Measurements from ENCODE around the gene PDE6G. TPM values are rescaled to one million over a fixed set of nuclear protein-coding genes. Genes with fewer than 3 reads are reported as not detected.

PDE6G gene
- total and polyA plus RNA-seq, 2 experiments from 2014 or later, result 5.5 to 9.0 TPM

DNA sequence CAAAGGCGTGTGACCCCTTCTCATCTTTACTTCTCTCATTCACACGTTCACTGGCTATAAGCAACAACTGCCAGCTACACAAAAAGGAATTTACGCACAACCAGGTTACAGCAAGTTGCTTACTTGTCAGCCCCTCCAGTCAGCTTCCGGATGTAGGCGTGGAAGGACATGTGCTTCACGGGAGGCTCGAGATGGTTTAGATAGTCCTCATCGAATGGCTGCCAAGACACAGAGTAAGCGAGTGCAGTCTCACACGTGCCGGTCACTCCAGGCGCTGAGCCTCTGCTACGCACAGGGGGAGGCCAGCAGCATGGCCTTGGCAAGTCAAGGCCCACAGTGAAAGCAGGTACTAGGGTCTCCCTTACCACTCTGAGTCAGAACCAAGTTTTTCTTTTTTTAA, 47.7 kb downstream of the PDE6G start (continued):
- TF ChIP-seq, protein P1, sequence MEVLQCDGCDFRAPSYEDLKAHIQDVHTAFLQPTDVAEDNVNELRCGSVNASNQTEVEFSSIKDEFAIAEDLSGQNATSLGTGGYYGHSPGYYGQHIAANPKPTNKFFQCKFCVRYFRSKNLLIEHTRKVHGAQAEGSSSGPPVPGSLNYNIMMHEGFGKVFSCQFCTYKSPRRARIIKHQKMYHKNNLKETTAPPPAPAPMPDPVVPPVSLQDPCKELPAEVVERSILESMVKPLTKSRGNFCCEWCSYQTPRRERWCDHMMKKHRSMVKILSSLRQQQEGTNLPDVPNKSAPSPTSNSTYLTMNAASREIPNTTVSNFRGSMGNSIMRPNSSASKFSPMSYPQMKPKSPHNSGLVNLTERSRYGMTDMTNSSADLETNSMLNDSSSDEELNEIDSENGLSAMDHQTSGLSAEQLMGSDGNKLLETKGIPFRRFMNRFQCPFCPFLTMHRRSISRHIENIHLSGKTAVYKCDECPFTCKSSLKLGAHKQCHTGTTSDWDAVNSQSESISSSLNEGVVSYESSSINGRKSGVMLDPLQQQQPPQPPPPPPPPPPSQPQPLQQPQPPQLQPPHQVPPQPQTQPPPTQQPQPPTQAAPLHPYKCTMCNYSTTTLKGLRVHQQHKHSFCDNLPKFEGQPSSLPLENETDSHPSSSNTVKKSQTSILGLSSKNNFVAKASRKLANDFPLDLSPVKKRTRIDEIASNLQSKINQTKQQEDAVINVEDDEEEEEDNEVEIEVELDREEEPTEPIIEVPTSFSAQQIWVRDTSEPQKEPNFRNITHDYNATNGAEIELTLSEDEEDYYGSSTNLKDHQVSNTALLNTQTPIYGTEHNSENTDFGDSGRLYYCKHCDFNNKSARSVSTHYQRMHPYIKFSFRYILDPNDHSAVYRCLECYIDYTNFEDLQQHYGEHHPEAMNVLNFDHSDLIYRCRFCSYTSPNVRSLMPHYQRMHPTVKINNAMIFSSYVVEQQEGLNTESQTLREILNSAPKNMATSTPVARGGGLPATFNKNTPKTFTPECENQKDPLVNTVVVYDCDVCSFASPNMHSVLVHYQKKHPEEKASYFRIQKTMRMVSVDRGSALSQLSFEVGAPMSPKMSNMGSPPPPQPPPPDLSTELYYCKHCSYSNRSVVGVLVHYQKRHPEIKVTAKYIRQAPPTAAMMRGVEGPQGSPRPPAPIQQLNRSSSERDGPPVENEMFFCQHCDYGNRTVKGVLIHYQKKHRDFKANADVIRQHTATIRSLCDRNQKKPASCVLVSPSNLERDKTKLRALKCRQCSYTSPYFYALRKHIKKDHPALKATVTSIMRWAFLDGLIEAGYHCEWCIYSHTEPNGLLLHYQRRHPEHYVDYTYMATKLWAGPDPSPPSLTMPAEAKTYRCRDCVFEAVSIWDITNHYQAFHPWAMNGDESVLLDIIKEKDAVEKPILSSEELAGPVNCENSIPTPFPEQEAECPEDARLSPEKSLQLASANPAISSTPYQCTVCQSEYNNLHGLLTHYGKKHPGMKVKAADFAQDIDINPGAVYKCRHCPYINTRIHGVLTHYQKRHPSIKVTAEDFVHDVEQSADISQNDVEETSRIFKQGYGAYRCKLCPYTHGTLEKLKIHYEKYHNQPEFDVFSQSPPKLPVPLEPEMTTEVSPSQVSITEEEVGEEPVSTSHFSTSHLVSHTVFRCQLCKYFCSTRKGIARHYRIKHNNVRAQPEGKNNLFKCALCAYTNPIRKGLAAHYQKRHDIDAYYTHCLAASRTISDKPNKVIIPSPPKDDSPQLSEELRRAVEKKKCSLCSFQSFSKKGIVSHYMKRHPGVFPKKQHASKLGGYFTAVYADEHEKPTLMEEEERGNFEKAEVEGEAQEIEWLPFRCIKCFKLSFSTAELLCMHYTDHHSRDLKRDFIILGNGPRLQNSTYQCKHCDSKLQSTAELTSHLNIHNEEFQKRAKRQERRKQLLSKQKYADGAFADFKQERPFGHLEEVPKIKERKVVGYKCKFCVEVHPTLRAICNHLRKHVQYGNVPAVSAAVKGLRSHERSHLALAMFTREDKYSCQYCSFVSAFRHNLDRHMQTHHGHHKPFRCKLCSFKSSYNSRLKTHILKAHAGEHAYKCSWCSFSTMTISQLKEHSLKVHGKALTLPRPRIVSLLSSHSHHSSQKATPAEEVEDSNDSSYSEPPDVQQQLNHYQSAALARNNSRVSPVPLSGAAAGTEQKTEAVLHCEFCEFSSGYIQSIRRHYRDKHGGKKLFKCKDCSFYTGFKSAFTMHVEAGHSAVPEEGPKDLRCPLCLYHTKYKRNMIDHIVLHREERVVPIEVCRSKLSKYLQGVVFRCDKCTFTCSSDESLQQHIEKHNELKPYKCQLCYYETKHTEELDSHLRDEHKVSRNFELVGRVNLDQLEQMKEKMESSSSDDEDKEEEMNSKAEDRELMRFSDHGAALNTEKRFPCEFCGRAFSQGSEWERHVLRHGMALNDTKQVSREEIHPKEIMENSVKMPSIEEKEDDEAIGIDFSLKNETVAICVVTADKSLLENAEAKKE (CRISPR knock-in tag; IDR thresholded peaks at IDR 0.05), result no peak
- no peak for TF ChIP-seq JUNB (IDR thresholded peaks at IDR 0.05; ENCODE audit: unreplicated experiment)
- TF ChIP-seq, protein P2, sequence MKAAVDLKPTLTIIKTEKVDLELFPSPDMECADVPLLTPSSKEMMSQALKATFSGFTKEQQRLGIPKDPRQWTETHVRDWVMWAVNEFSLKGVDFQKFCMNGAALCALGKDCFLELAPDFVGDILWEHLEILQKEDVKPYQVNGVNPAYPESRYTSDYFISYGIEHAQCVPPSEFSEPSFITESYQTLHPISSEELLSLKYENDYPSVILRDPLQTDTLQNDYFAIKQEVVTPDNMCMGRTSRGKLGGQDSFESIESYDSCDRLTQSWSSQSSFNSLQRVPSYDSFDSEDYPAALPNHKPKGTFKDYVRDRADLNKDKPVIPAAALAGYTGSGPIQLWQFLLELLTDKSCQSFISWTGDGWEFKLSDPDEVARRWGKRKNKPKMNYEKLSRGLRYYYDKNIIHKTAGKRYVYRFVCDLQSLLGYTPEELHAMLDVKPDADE (IDR thresholded peaks at IDR 0.05), result no peak

DNA sequence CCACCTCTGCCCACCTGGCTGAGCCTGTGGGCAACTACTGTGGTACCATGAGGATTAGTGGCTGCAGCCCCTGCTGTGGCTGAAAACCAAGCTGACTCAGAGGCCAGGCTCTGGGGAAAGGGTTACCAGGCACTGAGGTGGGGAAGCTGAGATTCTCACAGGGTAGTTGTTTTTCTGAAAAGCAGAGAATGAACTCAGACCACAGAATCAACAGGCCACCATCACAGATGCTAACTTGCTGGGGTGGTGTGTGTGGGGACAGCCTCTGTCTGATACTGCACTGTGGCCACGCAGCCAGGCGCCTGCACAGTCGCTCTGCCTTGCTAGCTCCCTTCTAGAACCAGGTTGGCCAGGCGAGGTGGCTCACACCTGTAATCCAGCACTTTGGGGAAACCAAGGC, 48.3 kb downstream of the PDE6G start:
- peaks cover 69% of the 10 kb centered on the region for H3K36me3 ChIP-seq (ENCODE audit: insufficient read depth)
- Mint-ChIP-seq H3K4me1 (no peaks in the 10 kb centered on the region), H3K27ac (no peak overlapping the region), H3K9me3 (no peaks in the 10 kb centered on the region), H3K27me3 (ENCODE audit: insufficient read depth, low read depth, poor library complexity) (no peaks in the 10 kb centered on the region), H3K36me3 (ENCODE audit: low read depth) (peaks cover 74% of the 10 kb centered on the region), H3K4me3 (no peak overlapping the region)
- H3K27me3 ChIP-seq (ENCODE audit: insufficient read depth), result no peaks in the 10 kb centered on the region
- H3K79me2 ChIP-seq (replicated peaks; ENCODE audit: insufficient read depth), result peaks cover 25% of the 10 kb centered on the region
- no peaks in the 10 kb centered on the region for H3K4me1 ChIP-seq (ENCODE audit: insufficient read depth)
- H3K4me3 ChIP-seq, result no peak overlapping the region
- DNase-seq (ENCODE audit: low spot score) (no peak), ATAC-seq (no peak)
- H3K9me2 ChIP-seq (ENCODE audit: insufficient read depth), result no peaks in the 10 kb centered on the region
- H3F3A ChIP-seq (replicated peaks; ENCODE audit: low read depth), result peaks cover 8% of the 10 kb centered on the region; the same call in 1 of the 2 replicates
- no peak overlapping the region for H3K4me2 ChIP-seq
- no peak overlapping the region for H3K27ac ChIP-seq (ENCODE audit: low read depth)
- peaks cover 39% of the 10 kb centered on the region for H4K20me1 ChIP-seq (replicated peaks; ENCODE audit: insufficient read depth)
- no peak overlapping the region for H2AFZ ChIP-seq
- TF ChIP-seq ZNF114 (CRISPR knock-in tag; IDR thresholded peaks at IDR 0.05), result no peak
- no peak for TF ChIP-seq EZH2phosphoT487 (IDR thresholded peaks at IDR 0.05; ENCODE audit: unreplicated experiment)
- TF ChIP-seq, protein P1 (CRISPR knock-in tag; IDR thresholded peaks at IDR 0.05), result no peak
- TF ChIP-seq STAT1 (IDR thresholded peaks at IDR 0.05; ENCODE audit: unreplicated experiment), result no peak
- TF ChIP-seq, protein P2 (IDR thresholded peaks at IDR 0.05), result no peak
- no peak for TF ChIP-seq NANOG (IDR thresholded peaks at IDR 0.05; ENCODE audit: borderline replicate concordance)
- no peak for TF ChIP-seq ZNF331 (CRISPR knock-in tag; IDR thresholded peaks at IDR 0.05; ENCODE audit: low read depth)

Measured in GM23338 (cell line).